K562 (cell line): ENCODE data around the gene GABRD. TPM values are rescaled to one million over a fixed set of nuclear protein-coding genes. Genes with fewer than 3 reads are reported as not detected.

Experiments used
- ATAC-seq: fragments of 200-7000 bp; cut with Tn5 transposase; 3 replicates; pipeline ENCODE4 v1.9.1; 2020; ENCODE audit warnings: moderate library complexity
- BruUV-seq: library from RNA; stranded (reverse); fragments of 400-500 nt; replicated peaks from 2 replicates; lab custom pipeline; 2021; lab: Mats Ljungman, UMichigan
- CTCF ChIA-PET: fragments of 300-600 bp; formaldehyde crosslinking; extraction: SDS; loops from one replicate; lab custom pipeline; 2021; ENCODE audit warnings: low intra/inter-chr PET ratio; lab: Yijun Ruan, JAX
- POLR2A ChIA-PET: fragments of 300-600, 350-650 bp; sonication (Branson Sonifier 250); formaldehyde crosslinking; extraction: SDS; loops from one replicate; lab custom pipeline; 2021; ENCODE audit warnings: antibody characterized with exemption, inconsistent platforms; lab: Yijun Ruan, JAX
- DNase-seq, 4 experiments: peaks; one replicate each; pipeline versions ENCODE4 v3.0.0 to v3.0.0-alpha.2; 2011 to 2018; ENCODE audit warnings: low spot score in 3 of 4, mixed read lengths in 3 of 4; ENCODE audit errors: extremely low read depth in 1 of 4
- FAIRE-seq: peaks from 2 replicates; lab custom pipeline; 2011; peaks lifted over from hg19 to GRCh38; lab: Jason Lieb, UNC
- H2AFZ ChIP-seq: 2 replicates; pipeline ENCODE4 v1.6.0; 2011; ENCODE audit warnings: low read depth, low read length, control low read depth, inconsistent platforms
- H3K27ac ChIP-seq: fragments of 200-600 bp; 3 replicates; pipeline ENCODE4 v1.8.0; 2011; ENCODE audit warnings: low read depth, mild to moderate bottlenecking, control low read depth, inconsistent platforms, low read length, moderate library complexity, mixed read lengths; ENCODE audit errors: extremely low read depth
- H3K27me3 ChIP-seq, 2 experiments: fragments of 300-600 bp in 1 of 2; 2 replicates in 1 of 2; 3 replicates in 1 of 2; pipeline versions ENCODE4 v1.6.0 to v1.8.0; 2011; ENCODE audit warnings: inconsistent platforms in 2 of 2, low read length in 2 of 2, mild to moderate bottlenecking in 1 of 2, mixed read lengths in 1 of 2, moderate library complexity in 1 of 2; ENCODE audit not compliant: control insufficient read depth in 2 of 2, insufficient read depth in 2 of 2
- H3K36me3 ChIP-seq: fragments of 300-600 bp; 3 replicates; pipeline ENCODE4 v1.8.0; 2011; ENCODE audit warnings: mild to moderate bottlenecking, low read length, inconsistent platforms; ENCODE audit not compliant: control insufficient read depth, insufficient read depth
- H3K4me1 ChIP-seq, 2 experiments: fragments of 200-600 bp in 1 of 2; replicated peaks in 1 of 2; 2 replicates in 1 of 2; 3 replicates in 1 of 2; pipeline versions ENCODE4 v1.5.1 to v1.8.0; 2011; ENCODE audit warnings: inconsistent platforms in 2 of 2, low read length in 2 of 2, mild to moderate bottlenecking in 1 of 2, mixed read lengths in 1 of 2, moderate library complexity in 1 of 2; ENCODE audit not compliant: control insufficient read depth in 2 of 2, insufficient read depth in 2 of 2
- H3K4me2 ChIP-seq: 2 replicates; pipeline ENCODE4 v1.6.1; 2011; ENCODE audit warnings: low read length, control low read depth, inconsistent platforms, mixed read lengths; ENCODE audit not compliant: insufficient read depth
- H3K4me3 ChIP-seq: fragments of 200-600 bp; sonication (generic), shearing (Covaris generic); 2 replicates; pipeline ENCODE4 v1.5.1; 2016; ENCODE audit warnings: control low read depth, inconsistent platforms
- H3K79me2 ChIP-seq: fragments of 200-600 bp; 3 replicates; pipeline ENCODE4 v1.8.0; 2011; ENCODE audit warnings: low read length, inconsistent platforms; ENCODE audit not compliant: control insufficient read depth, insufficient read depth
- H3K9ac ChIP-seq, 2 experiments: 2 replicates each; pipeline versions ENCODE4 v1.6.0 to v1.6.1; 2011; ENCODE audit warnings: low read depth in 2 of 2, low read length in 2 of 2, control low read depth in 1 of 2, inconsistent platforms in 1 of 2, mild to moderate bottlenecking in 1 of 2, mixed read lengths in 1 of 2; ENCODE audit not compliant: insufficient read depth in 1 of 2
- H3K9me1 ChIP-seq: one replicate; pipeline ENCODE4 v1.6.0; 2011; ENCODE audit warnings: inconsistent platforms, mild to moderate bottlenecking, low read length, moderate library complexity; ENCODE audit not compliant: control insufficient read depth, insufficient read depth
- H3K9me3 ChIP-seq: replicated peaks from 2 replicates; pipeline ENCODE4 v1.5.1; 2011; ENCODE audit warnings: low read depth, low read length, inconsistent platforms; ENCODE audit not compliant: control insufficient read depth, insufficient read depth
- H4K20me1 ChIP-seq: replicated peaks from 2 replicates; pipeline ENCODE4 v1.6.1; 2011; ENCODE audit warnings: low read length, inconsistent platforms, mixed read lengths; ENCODE audit not compliant: control insufficient read depth, insufficient read depth
- CTBP1 ChIP-seq: fragments of 450-650 bp; IDR thresholded peaks from 2 replicates; pipeline ENCODE4 v1.6.1; 2016; ENCODE audit warnings: borderline replicate concordance
- FOXP1 ChIP-seq: sonication (generic); formaldehyde crosslinking; IDR thresholded peaks from 2 replicates; pipeline ENCODE4 v1.8.0; 2022; ENCODE audit warnings: mild to moderate bottlenecking, missing genetic modification reagents
- NFIC ChIP-seq: fragments of 450-650 bp; IDR thresholded peaks from 2 replicates; pipeline ENCODE4 v1.6.1; 2017; ENCODE audit warnings: mild to moderate bottlenecking, inconsistent platforms
- RBM25 ChIP-seq: fragments of 200-400 bp; formaldehyde crosslinking; IDR thresholded peaks from 2 replicates; pipeline ENCODE4 v1.6.1; 2018; ENCODE audit warnings: low read length, low read depth, moderate library complexity; ENCODE audit not compliant: severe bottlenecking
- SRF ChIP-seq, 2 experiments: fragments of 250-450, 450-650 bp in 1 of 2; sonication (Bioruptor Pico) in 1 of 2; sonication (generic) in 1 of 2; formaldehyde crosslinking; IDR thresholded peaks; 2 replicates each; pipeline versions ENCODE4 v1.5.0 to v1.5.1; 2020 to 2022; ENCODE audit warnings: mild to moderate bottlenecking in 1 of 2, missing genetic modification reagents in 1 of 2
- ZC3H11A ChIP-seq: IDR thresholded peaks from 2 replicates; pipeline ENCODE4 v1.6.1; 2012; ENCODE audit warnings: low read depth, low read length, improper control_type of control experiment
- WGBS: fragments of 100-300 bp; shearing (Covaris generic); methylation state at CpG from one replicate; pipeline ENCODE4 v1.1.6; 2016; ENCODE audit warnings: low coverage, mixed read lengths; ENCODE audit not compliant: insufficient coverage; ENCODE audit errors: missing lambda C conversion rate; 5-methylcytosine and 5-hydroxymethylcytosine counted together
- in situ Hi-C: fragments of 300-500 bp; cut with MboI; formaldehyde crosslinking; loops from 4 replicates; pipeline ENCODE4 v1.15.0; 2018; ENCODE audit warnings: inconsistent platforms, mixed read lengths
- intact Hi-C: fragments of 100-400 bp; cut with micrococcal nuclease; formaldehyde crosslinking; loops from 2 replicates; pipeline ENCODE4 v1.14.2; 2022
- polyA plus RNA-seq, 8 experiments: library from polyadenylated mRNA; depleted of rRNA in 4 of 8; stranded (reverse) in 5 of 8; unstranded in 3 of 8; fragments of >200 nt; fragmentation: Nextera tagmentation in 2 of 8; fragmentation: Illumina TruSeq in 1 of 8; extraction: Ambion mirVana in 2 of 8; extraction: Trizol in 1 of 8; gene quantifications; 2 replicates each; pipeline versions ENCODE4 v1.2.1 to v1.2.3, GENCODE V29; 2011 to 2014; ENCODE audit warnings: inconsistent platforms in 1 of 8, missing spikeins in 1 of 8
- total RNA-seq, 7 experiments: library from RNA; depleted of rRNA in 6 of 7; stranded (reverse); fragments of >200 nt in 6 of 7; fragmentation: Illumina TruSeq in 2 of 7; extraction: Trizol in 2 of 7; gene quantifications; 2 replicates each; pipeline versions ENCODE4 v1.2.1 to v1.2.3, GENCODE V29; 2011 to 2021; ENCODE audit warnings: low replicate concordance in 1 of 7
- TF ChIP-seq, protein P1 (sequence below): sonication (generic); formaldehyde crosslinking; IDR thresholded peaks from 2 replicates; pipeline ENCODE4 v1.8.0; 2022; ENCODE audit warnings: mild to moderate bottlenecking, missing genetic modification reagents, borderline replicate concordance
- TF ChIP-seq, protein P2 (sequence below), 2 experiments: fragments of 450-650 bp in 1 of 2; IDR thresholded peaks; 2 replicates each; pipeline ENCODE4 v1.6.1; 2011 to 2017; ENCODE audit warnings: low read depth in 2 of 2, antibody characterized with exemption in 1 of 2, borderline replicate concordance in 1 of 2, low read length in 1 of 2, mild to moderate bottlenecking in 1 of 2, mixed read lengths in 1 of 2; ENCODE audit not compliant: control insufficient read depth in 1 of 2
- TF ChIP-seq, protein P3 (sequence below): sonication (generic); formaldehyde crosslinking; IDR thresholded peaks from 2 replicates; pipeline ENCODE4 v1.5.0; 2020; ENCODE audit warnings: missing genetic modification reagents

The GABRD gene
- total and polyA plus RNA-seq, 9 of the 15 experiments (the other 6 are each of a cell fraction or from before 2014, with no cell fraction given) = 0.07 TPM; not detected in 8

DNA sequence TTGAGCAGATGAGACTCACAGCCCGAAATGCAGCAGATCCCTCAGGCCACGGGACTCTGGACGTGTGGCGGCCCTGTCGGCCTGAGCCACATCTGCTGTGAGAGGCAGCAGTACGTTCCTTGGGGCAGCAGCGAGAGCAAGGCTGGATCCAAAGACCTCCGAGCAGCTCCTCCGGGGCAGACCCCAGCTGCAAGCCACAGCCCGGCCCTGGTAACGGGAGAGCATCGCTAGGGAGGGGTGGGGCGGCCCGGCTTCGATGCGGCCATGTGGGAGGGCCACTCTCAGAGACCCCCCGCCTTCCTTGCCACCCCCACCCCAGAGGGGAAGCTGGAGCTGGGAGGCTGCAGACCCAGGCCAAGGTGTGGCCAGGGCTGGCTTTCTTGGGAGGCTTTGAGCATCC, 48.8 kb downstream of the GABRD start (continued):
- no peak for TF ChIP-seq ZC3H11A
- no peak for TF ChIP-seq SRF (CRISPR knock-in tag; IDR thresholded peaks at IDR 0.05)
- TF ChIP-seq, protein P1, sequence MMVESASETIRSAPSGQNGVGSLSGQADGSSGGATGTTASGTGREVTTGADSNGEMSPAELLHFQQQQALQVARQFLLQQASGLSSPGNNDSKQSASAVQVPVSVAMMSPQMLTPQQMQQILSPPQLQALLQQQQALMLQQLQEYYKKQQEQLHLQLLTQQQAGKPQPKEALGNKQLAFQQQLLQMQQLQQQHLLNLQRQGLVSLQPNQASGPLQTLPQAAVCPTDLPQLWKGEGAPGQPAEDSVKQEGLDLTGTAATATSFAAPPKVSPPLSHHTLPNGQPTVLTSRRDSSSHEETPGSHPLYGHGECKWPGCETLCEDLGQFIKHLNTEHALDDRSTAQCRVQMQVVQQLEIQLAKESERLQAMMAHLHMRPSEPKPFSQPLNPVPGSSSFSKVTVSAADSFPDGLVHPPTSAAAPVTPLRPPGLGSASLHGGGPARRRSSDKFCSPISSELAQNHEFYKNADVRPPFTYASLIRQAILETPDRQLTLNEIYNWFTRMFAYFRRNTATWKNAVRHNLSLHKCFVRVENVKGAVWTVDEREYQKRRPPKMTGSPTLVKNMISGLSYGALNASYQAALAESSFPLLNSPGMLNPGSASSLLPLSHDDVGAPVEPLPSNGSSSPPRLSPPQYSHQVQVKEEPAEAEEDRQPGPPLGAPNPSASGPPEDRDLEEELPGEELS (CRISPR knock-in tag) = no peak

DNA sequence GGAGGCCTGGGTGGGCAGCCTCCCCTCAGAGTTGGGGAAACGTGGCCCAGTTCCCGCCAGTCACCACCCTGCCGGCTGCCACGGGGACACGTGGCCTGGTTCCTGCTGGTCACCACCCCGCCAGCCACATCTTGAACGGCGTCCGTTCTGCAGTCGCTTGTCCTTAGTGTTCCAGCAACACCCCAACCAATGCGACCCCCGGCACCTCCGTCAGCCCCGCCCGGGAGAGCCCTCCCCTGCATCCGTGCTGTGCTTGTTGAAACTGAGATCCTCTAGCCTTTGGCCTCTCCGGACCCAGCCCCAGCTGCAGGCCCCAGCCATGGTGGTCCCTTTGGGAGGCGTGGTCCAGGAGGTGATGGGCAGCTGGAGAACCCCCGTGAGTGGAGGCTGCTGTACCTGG, 49.8 kb downstream of the GABRD start:
- no peak overlapping the region for H3K4me2 ChIP-seq
- POLR2A ChIA-PET = interaction anchor here (1.2 kb wide), 1 partner anchor 14 kb away, joined by 3 read pairs; no protein-coding TSS in a partner anchor
- no peak overlapping the region for H3K27ac ChIP-seq
- DNase-seq = no peak
- H2AFZ ChIP-seq = no peak overlapping the region
- H3K9me1 ChIP-seq = no peaks in the 10 kb centered on the region
- no peak for FAIRE-seq
- intact Hi-C loops = no loop called here
- ATAC-seq = no peak
- H3K79me2 ChIP-seq = no peaks in the 10 kb centered on the region
- BruUV-seq = no TSS peak
- peaks cover 4% of the 10 kb centered on the region; the same call in 1 of the 2 replicates for H4K20me1 ChIP-seq
- H3K36me3 ChIP-seq = no peaks in the 10 kb centered on the region
- H3K4me3 ChIP-seq = no peak overlapping the region
- in situ Hi-C loops = no loop called here
- H3K9ac ChIP-seq = no peak overlapping the region
- TF ChIP-seq, protein P2, sequence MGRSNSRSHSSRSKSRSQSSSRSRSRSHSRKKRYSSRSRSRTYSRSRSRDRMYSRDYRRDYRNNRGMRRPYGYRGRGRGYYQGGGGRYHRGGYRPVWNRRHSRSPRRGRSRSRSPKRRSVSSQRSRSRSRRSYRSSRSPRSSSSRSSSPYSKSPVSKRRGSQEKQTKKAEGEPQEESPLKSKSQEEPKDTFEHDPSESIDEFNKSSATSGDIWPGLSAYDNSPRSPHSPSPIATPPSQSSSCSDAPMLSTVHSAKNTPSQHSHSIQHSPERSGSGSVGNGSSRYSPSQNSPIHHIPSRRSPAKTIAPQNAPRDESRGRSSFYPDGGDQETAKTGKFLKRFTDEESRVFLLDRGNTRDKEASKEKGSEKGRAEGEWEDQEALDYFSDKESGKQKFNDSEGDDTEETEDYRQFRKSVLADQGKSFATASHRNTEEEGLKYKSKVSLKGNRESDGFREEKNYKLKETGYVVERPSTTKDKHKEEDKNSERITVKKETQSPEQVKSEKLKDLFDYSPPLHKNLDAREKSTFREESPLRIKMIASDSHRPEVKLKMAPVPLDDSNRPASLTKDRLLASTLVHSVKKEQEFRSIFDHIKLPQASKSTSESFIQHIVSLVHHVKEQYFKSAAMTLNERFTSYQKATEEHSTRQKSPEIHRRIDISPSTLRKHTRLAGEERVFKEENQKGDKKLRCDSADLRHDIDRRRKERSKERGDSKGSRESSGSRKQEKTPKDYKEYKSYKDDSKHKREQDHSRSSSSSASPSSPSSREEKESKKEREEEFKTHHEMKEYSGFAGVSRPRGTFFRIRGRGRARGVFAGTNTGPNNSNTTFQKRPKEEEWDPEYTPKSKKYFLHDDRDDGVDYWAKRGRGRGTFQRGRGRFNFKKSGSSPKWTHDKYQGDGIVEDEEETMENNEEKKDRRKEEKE (IDR thresholded peaks at IDR 0.05; ENCODE audit: borderline replicate concordance in 1 of 2, control insufficient read depth in 1 of 2, low read depth in 2 of 2, low read length in 1 of 2) = no peak
- no peak for TF ChIP-seq NFIC
- TF ChIP-seq, protein P3, sequence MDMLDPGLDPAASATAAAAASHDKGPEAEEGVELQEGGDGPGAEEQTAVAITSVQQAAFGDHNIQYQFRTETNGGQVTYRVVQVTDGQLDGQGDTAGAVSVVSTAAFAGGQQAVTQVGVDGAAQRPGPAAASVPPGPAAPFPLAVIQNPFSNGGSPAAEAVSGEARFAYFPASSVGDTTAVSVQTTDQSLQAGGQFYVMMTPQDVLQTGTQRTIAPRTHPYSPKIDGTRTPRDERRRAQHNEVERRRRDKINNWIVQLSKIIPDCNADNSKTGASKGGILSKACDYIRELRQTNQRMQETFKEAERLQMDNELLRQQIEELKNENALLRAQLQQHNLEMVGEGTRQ (CRISPR knock-in tag) = no peak
- TF ChIP-seq CTBP1 = no peak
- no peak for TF ChIP-seq RBM25
- TF ChIP-seq FOXP1 = no peak
- no peaks in the 10 kb centered on the region for H3K9me3 ChIP-seq
- peaks cover 0 to 25% of the 10 kb centered on the region in 2 experiments; a peak in 2 of 5 replicates for H3K4me1 ChIP-seq
- CTCF ChIA-PET = no interaction called here
- peaks cover 76 to 88% of the 10 kb centered on the region in 2 experiments for H3K27me3 ChIP-seq
- 7% methylated on average over 19 of the region's 19 CpGs for WGBS
